ENCODE data around the gene HOMER3. TPM values are rescaled to one million over a fixed set of nuclear protein-coding genes. Genes with fewer than 3 reads are reported as not detected.
"Not testable (repeated sequence)": the region's sequence is repeated elsewhere in the genome, so short reads cannot be mapped to it uniquely, and the experiment has no call there.

HOMER3 gene
- total and polyA plus RNA-seq, 2 experiments from 2014 or later: 64.6 to 107 TPM

- no peak overlapping the region for H2AFZ ChIP-seq
- H3K4me3 ChIP-seq: no peak overlapping the region
- in situ Hi-C loops (cut with MboI): no loop called here
- H3K27ac ChIP-seq: no peak overlapping the region
- WGBS, 2 experiments (ENCODE audit: low coverage in 1 of 2, low lambda C conversion rate in 2 of 2, missing lambda C conversion rate in 2 of 2): 90 to 100% methylated on average over 1 to 3 of the region's 3 CpGs
- H3K9me2 ChIP-seq (ENCODE audit: insufficient read depth): no peaks in the 10 kb centered on the region
- H3K9me3 ChIP-seq (ENCODE audit: low read depth): no peaks in the 10 kb centered on the region
- peaks cover 8% of the 10 kb centered on the region; the same call in 1 of the 2 replicates for H3F3A ChIP-seq (ENCODE audit: insufficient read depth)
- H3K4me2 ChIP-seq (ENCODE audit: unreplicated experiment): no peak overlapping the region
- H3K9ac ChIP-seq: no peak overlapping the region
- no peaks in the 10 kb centered on the region for H3K27me3 ChIP-seq (replicated peaks; ENCODE audit: insufficient read depth)
- DNase-seq: no peak
- no peaks in the 10 kb centered on the region for H3K36me3 ChIP-seq (ENCODE audit: low read depth)
- TF ChIP-seq EZH2phosphoT487 (IDR thresholded peaks at IDR 0.05; ENCODE audit: insufficient read depth, low read depth) (no peak), EZH2 (IDR thresholded peaks at IDR 0.05; ENCODE audit: insufficient read depth, poor library complexity, severe bottlenecking) (no peak)
- H3K4me1 ChIP-seq (ENCODE audit: insufficient read depth): peaks cover 6% of the 10 kb centered on the region; the same call in 1 of the 2 replicates
- no peaks in the 10 kb centered on the region for H4K20me1 ChIP-seq (ENCODE audit: insufficient read depth)
- H3K79me2 ChIP-seq (ENCODE audit: insufficient read depth): no peaks in the 10 kb centered on the region
Measured at GRCh38 chr19:18954094-18954493, 13.1 kb upstream of the HOMER3 start.

GRCh38 chr19:18952364-18953003, 11.5 kb upstream of the HOMER3 start:
- H4K20me1 ChIP-seq (ENCODE audit: insufficient read depth); H3K4me1 ChIP-seq (ENCODE audit: insufficient read depth); H3K79me2 ChIP-seq (ENCODE audit: insufficient read depth); in situ Hi-C loops (cut with MboI); H3K9me3 ChIP-seq (ENCODE audit: low read depth); H3K4me2 ChIP-seq (ENCODE audit: unreplicated experiment); H3F3A ChIP-seq (ENCODE audit: insufficient read depth); H3K9me2 ChIP-seq (ENCODE audit: insufficient read depth); H2AFZ ChIP-seq; H3K27me3 ChIP-seq (replicated peaks; ENCODE audit: insufficient read depth); H3K4me3 ChIP-seq; H3K9ac ChIP-seq; H3K27ac ChIP-seq; DNase-seq; H3K36me3 ChIP-seq (ENCODE audit: low read depth): not testable (repeated sequence)
- WGBS, 2 experiments (ENCODE audit: low coverage in 1 of 2, low lambda C conversion rate in 2 of 2, missing lambda C conversion rate in 2 of 2): 78 to 82% methylated on average over 17 of the region's 17 CpGs

GRCh38 chr19:18951721-18952281, 10.8 kb upstream of the HOMER3 start:
- Histone ChIP-seq H3K4me3 (no peak overlapping the region), H3K79me2 (ENCODE audit: insufficient read depth) (no peaks in the 10 kb centered on the region), H4K20me1 (ENCODE audit: insufficient read depth) (no peaks in the 10 kb centered on the region), H3K36me3 (ENCODE audit: low read depth) (no peaks in the 10 kb centered on the region), H3K27ac (peak overlapping the region; percentile 25; the same call in 1 of the 2 replicates), H3K9me3 (ENCODE audit: low read depth) (no peaks in the 10 kb centered on the region), H3K27me3 (replicated peaks; ENCODE audit: insufficient read depth) (no peaks in the 10 kb centered on the region), H3K9ac (no peak overlapping the region), H3F3A (ENCODE audit: insufficient read depth) (peaks cover 8% of the 10 kb centered on the region; the same call in 1 of the 2 replicates), H3K4me1 (ENCODE audit: insufficient read depth) (peaks cover 6% of the 10 kb centered on the region; the same call in 1 of the 2 replicates), H2AFZ (no peak overlapping the region), H3K4me2 (ENCODE audit: unreplicated experiment) (no peak overlapping the region), H3K9me2 (ENCODE audit: insufficient read depth) (no peaks in the 10 kb centered on the region)
- TF ChIP-seq EZH2phosphoT487 (IDR thresholded peaks at IDR 0.05; ENCODE audit: insufficient read depth, low read depth) (no peak), EZH2 (IDR thresholded peaks at IDR 0.05; ENCODE audit: insufficient read depth, poor library complexity, severe bottlenecking) (no peak)
- peak; percentile 87 for DNase-seq
- in situ Hi-C loops (cut with MboI): no loop called here
- 64 to 66% methylated on average over 7 of the region's 7 CpGs for WGBS, 2 experiments (ENCODE audit: low coverage in 1 of 2, low lambda C conversion rate in 2 of 2, missing lambda C conversion rate in 2 of 2)

GRCh38 chr19:18949858-18950257, 8.8 kb upstream of the HOMER3 start:
- Histone ChIP-seq H3K9ac (no peak overlapping the region), H3K36me3 (ENCODE audit: low read depth) (no peaks in the 10 kb centered on the region), H3K4me2 (ENCODE audit: unreplicated experiment) (no peak overlapping the region), H2AFZ (no peak overlapping the region), H3K27ac (no peak overlapping the region), H3K9me3 (ENCODE audit: low read depth) (no peaks in the 10 kb centered on the region), H3K79me2 (ENCODE audit: insufficient read depth) (no peaks in the 10 kb centered on the region), H3K9me2 (ENCODE audit: insufficient read depth) (no peaks in the 10 kb centered on the region), H3K4me1 (ENCODE audit: insufficient read depth) (peaks cover 6% of the 10 kb centered on the region; the same call in 1 of the 2 replicates), H3K27me3 (replicated peaks; ENCODE audit: insufficient read depth) (no peaks in the 10 kb centered on the region), H3F3A (ENCODE audit: insufficient read depth) (peaks cover 8% of the 10 kb centered on the region; the same call in 1 of the 2 replicates), H4K20me1 (ENCODE audit: insufficient read depth) (no peaks in the 10 kb centered on the region), H3K4me3 (no peak overlapping the region)
- no peak for DNase-seq
- no peak for TF ChIP-seq EZH2phosphoT487 (IDR thresholded peaks at IDR 0.05; ENCODE audit: insufficient read depth, low read depth)
- TF ChIP-seq EZH2 (IDR thresholded peaks at IDR 0.05; ENCODE audit: insufficient read depth, poor library complexity, severe bottlenecking): no peak
- in situ Hi-C loops (cut with MboI): no loop called here
- WGBS, 2 experiments (ENCODE audit: low coverage in 1 of 2, low lambda C conversion rate in 2 of 2, missing lambda C conversion rate in 2 of 2): 89 to 98% methylated on average over 3 of the region's 3 CpGs
